HepG2 (cell line): Measurements from ENCODE around the gene BRCA1. TPM values are rescaled to one million over a fixed set of nuclear protein-coding genes. Genes with fewer than 3 reads are reported as not detected.
A peak's percentile ranks its signal among the peaks of the same experiment; 100 is the strongest.

Experiments
- CBFB ChIP-seq: sonication (generic); formaldehyde crosslinking; IDR thresholded peaks from 2 replicates; pipeline ENCODE4 v1.4.0; 2020; ENCODE audit warnings: missing genetic modification reagents
- EP300 ChIP-seq, 3 experiments: sonication (generic) in 1 of 3; formaldehyde crosslinking in 1 of 3; IDR thresholded peaks; 2 replicates each; pipeline versions ENCODE4 v1.5.1 to v1.6.1; 2011 to 2020; ENCODE audit warnings: low read depth in 2 of 3, low read length in 2 of 3, borderline replicate concordance in 1 of 3, improper control_type of control experiment in 1 of 3, mild to moderate bottlenecking in 1 of 3, missing genetic modification reagents in 1 of 3, moderate library complexity in 1 of 3
- FIP1L1 ChIP-seq: fragments of 200-400 bp; formaldehyde crosslinking; IDR thresholded peaks from 2 replicates; pipeline ENCODE4 v1.6.1; 2018; ENCODE audit warnings: low read depth, mild to moderate bottlenecking, low read length, moderate library complexity, borderline replicate concordance; ENCODE audit not compliant: insufficient read depth
- IKZF1 ChIP-seq: fragments of 450-650 bp; IDR thresholded peaks from 2 replicates; pipeline ENCODE4 v1.7.1; 2016
- KMT2A ChIP-seq: sonication (generic); formaldehyde crosslinking; IDR thresholded peaks from 2 replicates; pipeline ENCODE4 v1.4.0; 2020; ENCODE audit warnings: missing genetic modification reagents
- MLXIP ChIP-seq: sonication (generic); formaldehyde crosslinking; IDR thresholded peaks from 2 replicates; pipeline ENCODE4 v1.9.0; 2021; ENCODE audit warnings: missing genetic modification reagents, borderline replicate concordance
- RELA ChIP-seq: sonication (generic); formaldehyde crosslinking; IDR thresholded peaks from 2 replicates; pipeline ENCODE4 v1.4.0; 2020; ENCODE audit warnings: missing genetic modification reagents
- SPEN ChIP-seq: sonication (generic); formaldehyde crosslinking; IDR thresholded peaks from 2 replicates; pipeline ENCODE4 v1.5.1; 2020; ENCODE audit warnings: low read depth, mild to moderate bottlenecking, missing genetic modification reagents
- TRAFD1 ChIP-seq: sonication (generic); formaldehyde crosslinking; IDR thresholded peaks from 2 replicates; pipeline ENCODE4 v1.5.1; 2020; ENCODE audit warnings: missing genetic modification reagents, mild to moderate bottlenecking, borderline replicate concordance
- ZMYM3 ChIP-seq: sonication (generic); formaldehyde crosslinking; IDR thresholded peaks from 2 replicates; pipeline ENCODE4 v1.5.1; 2020; ENCODE audit warnings: mild to moderate bottlenecking, missing genetic modification reagents
- ZNF18 ChIP-seq: sonication (generic); formaldehyde crosslinking; IDR thresholded peaks from 2 replicates; pipeline ENCODE4 v1.8.0; 2022; ENCODE audit warnings: mild to moderate bottlenecking, missing genetic modification reagents; ENCODE audit not compliant: insufficient replicate concordance
- ZNF260 ChIP-seq: sonication (generic); formaldehyde crosslinking; IDR thresholded peaks from 2 replicates; pipeline ENCODE4 v1.4.0; 2020; ENCODE audit warnings: missing genetic modification reagents, low read depth, mild to moderate bottlenecking, borderline replicate concordance
- ZNF33B ChIP-seq: sonication (generic); formaldehyde crosslinking; IDR thresholded peaks from 2 replicates; pipeline ENCODE4 v1.5.1; 2020; ENCODE audit warnings: mild to moderate bottlenecking, missing genetic modification reagents
- ZNF44 ChIP-seq: sonication (generic); formaldehyde crosslinking; IDR thresholded peaks from 2 replicates; pipeline ENCODE4 v1.5.1; 2020; ENCODE audit warnings: mild to moderate bottlenecking, missing genetic modification reagents
- polyA plus RNA-seq, 8 experiments: library from polyadenylated mRNA; depleted of rRNA in 3 of 8; stranded (reverse) in 7 of 8; unstranded in 1 of 8; fragments of >200 nt; fragmentation: Illumina TruSeq in 4 of 8; extraction: Trizol in 4 of 8; gene quantifications; 2 replicates each; pipeline versions ENCODE4 v1.2.1 to v1.2.3, GENCODE V29; 2011 to 2016; ENCODE audit warnings: low read depth in 4 of 8, missing spikeins in 1 of 8, mixed read lengths in 1 of 8; ENCODE audit not compliant: insufficient read depth in 1 of 8
- total RNA-seq, 5 experiments: library from RNA; depleted of rRNA; stranded (reverse); fragments of >200 nt; fragmentation: Illumina TruSeq; extraction: Trizol; gene quantifications; 2 replicates each; pipeline ENCODE4 v1.2.3, GENCODE V29; 2016; ENCODE audit warnings: low read depth in 1 of 5
- TF ChIP-seq, protein P1 (sequence below): sonication (generic); formaldehyde crosslinking; IDR thresholded peaks from 2 replicates; pipeline ENCODE4 v1.5.1; 2020; ENCODE audit warnings: mild to moderate bottlenecking, moderate library complexity, missing genetic modification reagents
- TF ChIP-seq, protein P2 (sequence below): sonication (generic); formaldehyde crosslinking; conservative IDR thresholded peaks from 2 replicates; pipeline ENCODE4 v1.4.0; 2020; ENCODE audit warnings: missing genetic modification reagents
- TF ChIP-seq, protein P3 (sequence below): sonication (generic); formaldehyde crosslinking; IDR thresholded peaks from 2 replicates; pipeline ENCODE4 v1.8.0; 2022; ENCODE audit warnings: mild to moderate bottlenecking, missing genetic modification reagents, borderline replicate concordance

BRCA1 gene
- total and polyA plus RNA-seq, 2 of the 13 experiments (the other 11 are each of a cell fraction or from before 2014, with no cell fraction given), result 13.3 to 37.5 TPM

DNA sequence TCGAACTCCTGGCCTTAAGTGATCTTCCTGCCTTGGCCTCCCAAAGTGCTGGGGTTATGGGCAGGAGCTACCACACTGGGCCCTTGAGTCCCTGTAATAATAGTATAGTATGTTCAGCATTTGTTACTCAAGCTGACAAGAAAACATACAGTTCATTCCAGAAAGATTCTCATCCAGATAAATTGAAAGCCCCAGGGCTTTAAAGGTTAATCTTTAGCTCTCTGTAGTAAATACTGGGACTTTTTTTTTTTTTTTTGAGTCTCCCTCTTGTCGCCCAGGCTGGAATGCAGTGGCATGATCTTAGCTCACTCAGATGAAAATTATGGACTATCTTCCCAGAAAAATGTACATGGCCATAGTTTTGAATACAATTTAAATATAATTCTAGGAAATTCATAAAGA lies 11.0 kb downstream of the BRCA1 start (continued):
- peak in 1 of 2 experiments; percentile 62; a peak in 2 of 4 replicates for TF ChIP-seq EP300 (IDR thresholded peaks at IDR 0.05; ENCODE audit: low read depth in 2 of 2, low read length in 2 of 2)
- TF ChIP-seq EP300 (CRISPR knock-in tag; IDR thresholded peaks at IDR 0.05; ENCODE audit: borderline replicate concordance), result no peak
- no peak for TF ChIP-seq SPEN (CRISPR knock-in tag)
- TF ChIP-seq, protein P1, sequence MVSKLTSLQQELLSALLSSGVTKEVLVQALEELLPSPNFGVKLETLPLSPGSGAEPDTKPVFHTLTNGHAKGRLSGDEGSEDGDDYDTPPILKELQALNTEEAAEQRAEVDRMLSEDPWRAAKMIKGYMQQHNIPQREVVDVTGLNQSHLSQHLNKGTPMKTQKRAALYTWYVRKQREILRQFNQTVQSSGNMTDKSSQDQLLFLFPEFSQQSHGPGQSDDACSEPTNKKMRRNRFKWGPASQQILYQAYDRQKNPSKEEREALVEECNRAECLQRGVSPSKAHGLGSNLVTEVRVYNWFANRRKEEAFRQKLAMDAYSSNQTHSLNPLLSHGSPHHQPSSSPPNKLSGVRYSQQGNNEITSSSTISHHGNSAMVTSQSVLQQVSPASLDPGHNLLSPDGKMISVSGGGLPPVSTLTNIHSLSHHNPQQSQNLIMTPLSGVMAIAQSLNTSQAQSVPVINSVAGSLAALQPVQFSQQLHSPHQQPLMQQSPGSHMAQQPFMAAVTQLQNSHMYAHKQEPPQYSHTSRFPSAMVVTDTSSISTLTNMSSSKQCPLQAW (CRISPR knock-in tag), result 0 out of 2 replicates have a peak, but pooled peaks have one; percentile 38
- no peak for TF ChIP-seq FIP1L1
- TF ChIP-seq, protein P2, sequence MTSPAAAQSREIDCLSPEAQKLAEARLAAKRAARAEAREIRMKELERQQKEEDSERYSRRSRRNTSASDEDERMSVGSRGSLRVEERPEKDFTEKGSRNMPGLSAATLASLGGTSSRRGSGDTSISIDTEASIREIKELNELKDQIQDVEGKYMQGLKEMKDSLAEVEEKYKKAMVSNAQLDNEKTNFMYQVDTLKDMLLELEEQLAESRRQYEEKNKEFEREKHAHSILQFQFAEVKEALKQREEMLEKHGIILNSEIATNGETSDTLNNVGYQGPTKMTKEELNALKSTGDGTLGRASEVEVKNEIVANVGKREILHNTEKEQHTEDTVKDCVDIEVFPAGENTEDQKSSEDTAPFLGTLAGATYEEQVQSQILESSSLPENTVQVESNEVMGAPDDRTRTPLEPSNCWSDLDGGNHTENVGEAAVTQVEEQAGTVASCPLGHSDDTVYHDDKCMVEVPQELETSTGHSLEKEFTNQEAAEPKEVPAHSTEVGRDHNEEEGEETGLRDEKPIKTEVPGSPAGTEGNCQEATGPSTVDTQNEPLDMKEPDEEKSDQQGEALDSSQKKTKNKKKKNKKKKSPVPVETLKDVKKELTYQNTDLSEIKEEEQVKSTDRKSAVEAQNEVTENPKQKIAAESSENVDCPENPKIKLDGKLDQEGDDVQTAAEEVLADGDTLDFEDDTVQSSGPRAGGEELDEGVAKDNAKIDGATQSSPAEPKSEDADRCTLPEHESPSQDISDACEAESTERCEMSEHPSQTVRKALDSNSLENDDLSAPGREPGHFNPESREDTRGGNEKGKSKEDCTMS (CRISPR knock-in tag), result no peak
- no peak for TF ChIP-seq MLXIP (CRISPR knock-in tag)
- no peak for TF ChIP-seq ZNF260
- TF ChIP-seq ZNF33B, result no peak
- no peak for TF ChIP-seq ZNF44 (CRISPR knock-in tag)
- TF ChIP-seq RELA (CRISPR knock-in tag), result no peak
- no peak for TF ChIP-seq KMT2A (CRISPR knock-in tag)
- no peak for TF ChIP-seq TRAFD1 (CRISPR knock-in tag)
- TF ChIP-seq ZNF18 (CRISPR knock-in tag), result peak; percentile 29
- no peak for TF ChIP-seq CBFB (CRISPR knock-in tag)
- TF ChIP-seq IKZF1, result no peak
- TF ChIP-seq, protein P3, sequence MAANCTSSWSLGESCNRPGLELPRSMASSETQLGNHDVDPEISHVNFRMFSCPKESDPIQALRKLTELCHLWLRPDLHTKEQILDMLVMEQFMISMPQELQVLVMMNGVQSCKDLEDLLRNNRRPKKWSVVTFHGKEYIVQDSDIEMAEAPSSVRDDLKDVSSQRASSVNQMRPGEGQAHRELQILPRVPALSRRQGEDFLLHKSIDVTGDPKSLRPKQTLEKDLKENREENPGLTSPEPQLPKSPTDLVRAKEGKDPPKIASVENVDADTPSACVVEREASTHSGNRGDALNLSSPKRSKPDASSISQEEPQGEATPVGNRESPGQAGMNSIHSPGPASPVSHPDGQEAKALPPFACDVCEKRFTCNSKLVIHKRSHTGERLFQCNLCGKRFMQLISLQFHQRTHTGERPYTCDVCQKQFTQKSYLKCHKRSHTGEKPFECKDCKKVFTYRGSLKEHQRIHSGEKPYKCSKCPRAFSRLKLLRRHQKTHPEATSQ (CRISPR knock-in tag), result no peak
- peak; percentile 66; the same call in 1 of the 2 replicates for TF ChIP-seq ZMYM3
